ENCODE results near the gene TBL1X. TPM values are rescaled to one million over a fixed set of nuclear protein-coding genes. Genes with fewer than 3 reads are reported as not detected.

The TBL1X gene
- total RNA-seq, 1 donor from 2014 or later: 26.4 TPM

- H3K36me3 ChIP-seq (ENCODE audit: insufficient read depth, low read length): no peaks in the 10 kb centered on the region
- peaks cover 17% of the 10 kb centered on the region for H3K27me3 ChIP-seq (ENCODE audit: insufficient read depth, low read length)
- H3K4me3 ChIP-seq (ENCODE audit: insufficient read depth, low read depth, low read length): no peak overlapping the region
- FAIRE-seq (no peak), DNase-seq (ENCODE audit: low read depth) (no peak)
- no peaks in the 10 kb centered on the region for H3K79me2 ChIP-seq (ENCODE audit: insufficient read depth, low read length)
- Mint-ChIP-seq H3K4me3 (ENCODE audit: unreplicated experiment) (peak overlapping the region; percentile 91), H3K4me1 (ENCODE audit: low read depth, unreplicated experiment) (peaks cover 13% of the 10 kb centered on the region), H3K36me3 (ENCODE audit: low read depth, unreplicated experiment) (no peaks in the 10 kb centered on the region), H3K27ac (ENCODE audit: unreplicated experiment) (peak overlapping the region; percentile 50), H3K9me3 (ENCODE audit: unreplicated experiment) (no peaks in the 10 kb centered on the region), H3K27me3 (ENCODE audit: low read depth, unreplicated experiment) (no peaks in the 10 kb centered on the region)
- H4K20me1 ChIP-seq (ENCODE audit: insufficient read depth, low read length): no peaks in the 10 kb centered on the region
- H3K9me3 ChIP-seq (ENCODE audit: insufficient read depth, low read depth, low read length): no peaks in the 10 kb centered on the region
- H3K9ac ChIP-seq (ENCODE audit: low read length): no peak overlapping the region
- no peaks in the 10 kb centered on the region for H3K4me1 ChIP-seq (ENCODE audit: insufficient read depth, low read length)
- TF ChIP-seq EZH2 (IDR thresholded peaks at IDR 0.05; ENCODE audit: insufficient read depth, low read length): no peak
- no peak for TF ChIP-seq CTCF (IDR thresholded peaks at IDR 0.05; ENCODE audit: insufficient read depth, low read depth, low read length)
- H3K27ac ChIP-seq (ENCODE audit: low read depth, low read length): no peak overlapping the region
- no peak overlapping the region for H3K4me2 ChIP-seq (ENCODE audit: low read length)
- H2AFZ ChIP-seq (ENCODE audit: low read depth, low read length): no peak overlapping the region
These were observed 324.1 kb downstream of the TBL1X start for GRCh38 chrX:9788911-9789310.

- no peaks in the 10 kb centered on the region for H3K27me3 Mint-ChIP-seq (ENCODE audit: low read depth, unreplicated experiment)
- Histone ChIP-seq H4K20me1 (ENCODE audit: insufficient read depth, low read length) (no peaks in the 10 kb centered on the region), H3K4me1 (ENCODE audit: insufficient read depth, low read length) (no peaks in the 10 kb centered on the region), H3K79me2 (ENCODE audit: insufficient read depth, low read length) (no peaks in the 10 kb centered on the region), H3K9ac (ENCODE audit: low read length) (no peak overlapping the region), H3K9me3 (ENCODE audit: insufficient read depth, low read depth, low read length) (no peaks in the 10 kb centered on the region), H3K4me2 (ENCODE audit: low read length) (no peak overlapping the region), H3K36me3 (ENCODE audit: insufficient read depth, low read length) (no peaks in the 10 kb centered on the region), H2AFZ (ENCODE audit: low read depth, low read length) (no peak overlapping the region), H3K27me3 (ENCODE audit: insufficient read depth, low read length) (peaks cover 16% of the 10 kb centered on the region), H3K27ac (ENCODE audit: low read depth, low read length) (no peak overlapping the region), H3K4me3 (ENCODE audit: insufficient read depth, low read depth, low read length) (no peak overlapping the region)
- DNase-seq (ENCODE audit: low read depth) (no peak), FAIRE-seq (no peak)
- H3K4me3 Mint-ChIP-seq (ENCODE audit: unreplicated experiment): peak overlapping the region; percentile 91
- no peaks in the 10 kb centered on the region for H3K9me3 Mint-ChIP-seq (ENCODE audit: unreplicated experiment)
- peak overlapping the region; percentile 50 for H3K27ac Mint-ChIP-seq (ENCODE audit: unreplicated experiment)
- H3K36me3 Mint-ChIP-seq (ENCODE audit: low read depth, unreplicated experiment): no peaks in the 10 kb centered on the region
- H3K4me1 Mint-ChIP-seq (ENCODE audit: low read depth, unreplicated experiment): peaks cover 13% of the 10 kb centered on the region
- TF ChIP-seq CTCF (IDR thresholded peaks at IDR 0.05; ENCODE audit: insufficient read depth, low read depth, low read length): no peak
These were observed 324.7 kb downstream of the TBL1X start for GRCh38 chrX:9789555-9789954.

All from astrocyte (in vitro differentiated cells and primary cell).